HG02884 (cell line): ENCODE results near the gene MOGAT1.

ENCODE experiments used
- ATAC-seq: cut with Tn5 transposase; IDR thresholded peaks from one replicate; pipeline ENCODE4 v1.9.1; 2021; ENCODE audit warnings: mild to moderate bottlenecking, moderate library complexity; ENCODE audit not compliant: unreplicated experiment

Gene MOGAT1, protein sequence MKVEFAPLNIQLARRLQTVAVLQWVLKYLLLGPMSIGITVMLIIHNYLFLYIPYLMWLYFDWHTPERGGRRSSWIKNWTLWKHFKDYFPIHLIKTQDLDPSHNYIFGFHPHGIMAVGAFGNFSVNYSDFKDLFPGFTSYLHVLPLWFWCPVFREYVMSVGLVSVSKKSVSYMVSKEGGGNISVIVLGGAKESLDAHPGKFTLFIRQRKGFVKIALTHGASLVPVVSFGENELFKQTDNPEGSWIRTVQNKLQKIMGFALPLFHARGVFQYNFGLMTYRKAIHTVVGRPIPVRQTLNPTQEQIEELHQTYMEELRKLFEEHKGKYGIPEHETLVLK

DNA sequence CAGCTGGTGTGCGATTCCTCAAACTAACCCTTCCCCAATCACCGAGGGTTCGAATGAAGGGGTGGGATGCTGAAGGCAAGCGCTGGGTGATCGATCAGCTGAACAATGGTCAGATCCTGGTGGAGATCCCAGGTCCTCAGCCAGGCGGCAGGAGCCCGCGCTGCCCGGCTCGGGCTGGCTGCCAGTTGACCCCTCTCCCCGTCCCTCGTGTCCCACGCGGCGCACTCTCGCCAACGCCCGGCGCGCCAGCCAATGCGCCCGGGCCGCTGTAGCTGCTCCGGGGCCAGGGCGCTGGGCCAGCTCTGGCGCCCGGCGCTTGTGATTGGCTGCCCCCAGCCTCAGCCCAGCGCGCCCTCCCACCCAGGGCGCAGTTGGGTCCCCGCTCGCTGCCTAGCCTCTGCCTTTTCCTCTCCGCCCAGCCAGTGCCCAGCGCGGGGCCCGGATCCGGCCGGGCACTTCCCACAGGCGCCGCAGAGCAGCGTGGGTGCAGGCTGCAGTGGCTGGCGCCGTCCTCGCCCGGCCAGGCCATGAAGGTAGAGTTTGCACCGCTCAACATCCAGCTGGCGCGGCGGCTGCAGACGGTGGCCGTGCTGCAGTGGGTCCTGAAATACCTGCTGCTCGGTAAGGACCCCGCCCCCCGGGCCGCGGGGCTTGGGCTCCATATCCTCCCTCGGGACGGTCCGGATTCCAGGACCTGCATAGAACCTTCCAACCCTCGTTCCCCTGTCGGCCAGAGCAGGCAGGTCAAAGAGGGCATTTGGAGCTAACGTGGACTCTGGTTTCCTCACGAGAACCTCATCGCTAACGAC is at the start of gene MOGAT1:
MOGAT1 (plus strand) TSS at position 400 of the 809 bp plus-strand sequence; CDS start at position 528, 128 bp downstream.
- peak; percentile 49 for ATAC-seq

DNA sequence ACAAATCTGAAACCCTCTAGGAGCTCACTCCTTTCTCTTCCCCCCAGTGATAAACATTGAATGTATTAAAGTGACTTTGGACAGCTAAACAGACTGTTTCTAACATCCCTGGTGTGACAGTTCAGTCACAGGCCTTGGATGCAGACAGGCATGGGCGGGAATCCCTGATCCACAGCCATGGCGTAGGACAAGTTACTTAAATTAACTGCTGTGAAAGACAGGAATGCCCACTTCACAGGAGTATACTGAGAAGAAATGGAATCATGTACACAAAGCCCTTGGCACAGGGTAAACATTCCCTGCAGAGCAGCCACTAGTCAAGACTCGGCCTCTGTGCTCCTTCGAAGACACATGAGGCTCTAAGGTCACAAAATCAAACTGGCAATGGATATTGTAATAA is 49.6 kb upstream of the MOGAT1 start:
- ATAC-seq, result no peak

DNA sequence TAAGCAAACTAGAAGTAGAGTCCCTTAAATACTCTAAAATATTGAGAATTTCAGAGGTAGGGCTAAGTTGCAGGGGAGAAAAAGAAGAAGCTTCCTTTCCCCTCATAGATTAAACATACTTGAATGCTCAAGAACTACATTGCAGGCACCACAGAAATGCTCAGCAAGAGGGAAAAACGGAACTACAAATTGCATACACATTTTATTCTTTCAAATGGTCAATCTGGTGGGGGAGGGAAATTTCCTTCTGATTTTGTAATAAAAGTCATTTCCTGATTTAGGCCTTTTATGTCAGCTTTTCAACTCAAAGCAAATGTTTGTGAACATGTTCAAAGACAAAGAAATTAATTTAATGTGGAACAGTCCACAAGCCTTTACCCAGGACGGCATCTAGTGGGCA is 48.5 kb upstream of the MOGAT1 start:
- ATAC-seq, result no peak

DNA sequence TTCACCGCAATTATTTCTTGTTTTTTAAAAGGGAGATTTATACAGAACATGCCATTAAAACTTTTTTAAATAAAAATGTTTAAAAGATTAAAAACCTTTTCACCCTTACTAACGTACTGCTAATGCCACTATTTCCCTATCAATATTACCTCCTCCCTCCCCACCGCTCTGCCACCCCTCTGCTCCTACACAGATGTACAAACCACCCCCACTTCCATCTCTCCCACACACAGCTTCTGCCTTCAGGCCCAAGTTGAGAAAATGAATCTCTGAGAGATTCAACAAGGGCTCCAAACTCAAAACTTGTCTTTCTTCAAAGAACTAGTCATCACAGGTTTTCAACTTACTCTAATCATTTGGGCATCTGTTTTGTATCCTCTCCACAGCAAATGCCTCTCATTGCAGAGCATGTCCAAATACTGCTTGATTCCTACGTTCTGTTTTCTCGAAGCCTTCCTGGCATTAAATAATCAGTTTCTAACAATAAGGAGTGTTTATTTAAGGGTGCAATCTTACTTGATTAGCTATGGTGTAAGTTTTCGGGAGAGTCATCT is 47.6 kb upstream of the MOGAT1 start:
- ATAC-seq, result no peak

DNA sequence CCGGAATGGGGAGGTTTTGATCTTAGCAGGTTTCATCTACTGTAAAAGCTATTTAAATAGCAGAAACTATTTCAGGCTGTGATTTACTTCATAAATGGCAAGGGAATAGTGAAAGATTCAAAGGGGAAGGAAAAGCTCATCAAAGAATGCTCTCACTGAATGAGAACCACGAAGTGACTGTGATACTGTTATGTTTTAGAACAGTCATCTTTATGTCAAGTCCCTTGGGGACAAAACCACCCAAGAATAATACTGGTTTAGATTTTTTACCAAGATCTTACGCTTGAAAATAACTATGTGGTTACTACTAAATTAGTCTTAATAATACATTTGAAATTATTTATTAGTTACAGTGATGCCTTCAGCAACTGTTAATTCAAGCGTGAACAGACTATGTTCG is 43.7 kb upstream of the MOGAT1 start:
- ATAC-seq, result no peak

DNA sequence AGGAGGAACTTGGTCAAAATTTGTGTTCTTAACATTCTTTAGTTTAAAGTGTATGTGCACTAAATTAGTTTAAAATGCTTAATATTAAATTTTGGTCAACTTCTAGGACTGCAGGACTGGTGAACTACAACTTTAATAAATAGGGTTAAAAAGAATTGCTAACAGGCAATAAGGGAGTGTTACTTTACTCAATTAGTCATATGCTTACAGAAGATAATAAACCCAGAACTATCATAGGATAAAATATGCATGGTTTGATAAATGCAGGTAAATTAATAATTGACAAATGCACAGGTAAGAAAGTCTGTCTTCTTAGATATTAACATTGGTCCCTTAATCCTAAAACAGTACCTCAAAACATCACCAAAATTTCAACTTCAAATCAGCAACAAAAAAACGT is 36.2 kb upstream of the MOGAT1 start:
- no peak for ATAC-seq

DNA sequence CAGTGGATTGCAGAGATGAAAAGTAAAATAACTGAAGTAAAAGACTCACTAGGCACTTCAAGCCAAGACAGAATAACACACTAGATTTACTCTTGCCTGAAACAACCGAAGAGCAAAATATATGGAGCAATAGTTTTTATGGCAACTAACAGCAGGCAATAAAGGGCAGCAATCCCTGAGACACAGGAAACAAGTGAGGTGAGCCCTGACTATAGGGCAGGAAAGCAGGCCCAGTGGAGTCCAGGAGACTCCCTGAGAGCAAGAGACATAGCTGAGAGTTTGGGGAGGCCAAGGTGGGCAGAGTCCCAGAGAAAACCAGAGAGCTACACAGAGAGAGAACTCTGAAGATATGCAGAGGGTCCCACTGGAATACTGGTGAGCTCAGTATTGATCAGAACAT is 34.4 kb upstream of the MOGAT1 start:
- ATAC-seq, result no peak

DNA sequence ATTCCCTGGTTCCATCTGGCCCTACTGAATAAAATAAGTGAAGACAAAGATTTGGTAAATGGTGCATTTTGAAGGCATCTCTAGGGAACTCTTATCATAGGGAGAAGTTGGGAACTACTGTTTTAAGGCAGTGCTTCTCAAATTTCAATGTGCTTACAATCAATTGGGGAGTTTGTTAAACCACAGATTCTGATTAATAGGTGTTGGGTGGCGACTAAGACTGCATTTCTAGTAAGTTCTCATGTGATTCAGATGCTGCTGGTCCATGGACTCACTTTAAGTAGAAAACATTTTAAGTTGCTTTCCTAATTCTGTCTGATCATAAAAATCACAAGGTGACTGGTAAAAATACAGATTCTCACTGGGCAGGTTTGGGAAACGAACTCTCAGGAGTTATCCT is 30.1 kb upstream of the MOGAT1 start:
- ATAC-seq, result no peak

DNA sequence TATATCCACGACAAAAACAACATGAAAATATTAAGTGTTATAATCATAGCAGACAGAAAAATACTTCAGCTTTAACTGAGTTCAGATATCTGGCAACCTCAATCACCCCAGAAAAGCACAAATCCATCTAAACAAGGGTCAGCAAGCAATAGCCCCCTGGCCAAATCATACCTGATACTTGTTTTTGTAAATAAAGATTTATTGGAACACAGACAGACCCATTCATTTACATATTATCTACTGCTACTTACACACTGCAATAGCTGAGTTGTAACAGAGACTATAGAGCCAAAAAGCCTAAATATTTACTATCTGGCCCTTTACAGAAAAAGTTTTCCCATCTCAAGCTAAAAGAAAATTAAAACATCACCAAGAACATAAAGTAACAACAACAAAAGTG is 28.3 kb upstream of the MOGAT1 start:
- no peak for ATAC-seq

DNA sequence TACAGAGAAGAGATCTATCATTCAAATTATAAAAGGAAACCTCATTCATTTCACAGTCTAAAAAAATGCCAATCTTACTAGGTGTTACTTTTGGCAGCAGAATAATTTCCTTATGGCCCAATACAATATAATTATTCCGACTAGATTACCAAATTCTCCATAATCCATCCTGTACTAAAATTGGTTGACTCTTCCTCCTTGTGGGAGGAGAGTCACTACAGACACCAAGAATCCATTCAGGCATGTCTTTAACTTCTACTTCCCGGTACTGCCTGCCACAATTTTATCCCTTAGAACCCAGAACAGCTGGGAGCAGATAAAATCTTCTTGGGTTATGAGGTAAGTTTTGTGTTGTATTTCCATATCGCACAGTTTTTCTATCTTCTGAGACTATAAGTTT is 25.4 kb upstream of the MOGAT1 start:
- no peak for ATAC-seq

DNA sequence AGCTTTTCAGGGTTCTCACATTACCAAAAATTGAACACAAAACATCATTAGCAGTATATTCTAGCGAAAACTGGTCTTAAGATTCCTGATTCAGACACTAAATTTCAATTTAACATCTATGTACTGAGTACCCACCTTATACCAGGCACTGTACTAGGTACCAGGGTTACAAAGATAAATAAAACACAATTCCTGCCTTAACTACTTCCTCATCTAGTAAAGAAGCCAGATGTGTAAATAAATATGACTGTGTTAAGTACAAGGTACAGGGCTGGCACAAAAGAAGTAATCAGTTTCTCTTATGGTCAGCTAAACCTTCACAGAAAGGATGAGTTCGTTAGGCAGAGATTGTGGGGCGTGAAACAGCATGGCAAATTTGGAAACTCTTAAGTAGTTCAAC is 21.7 kb upstream of the MOGAT1 start:
- no peak for ATAC-seq

DNA sequence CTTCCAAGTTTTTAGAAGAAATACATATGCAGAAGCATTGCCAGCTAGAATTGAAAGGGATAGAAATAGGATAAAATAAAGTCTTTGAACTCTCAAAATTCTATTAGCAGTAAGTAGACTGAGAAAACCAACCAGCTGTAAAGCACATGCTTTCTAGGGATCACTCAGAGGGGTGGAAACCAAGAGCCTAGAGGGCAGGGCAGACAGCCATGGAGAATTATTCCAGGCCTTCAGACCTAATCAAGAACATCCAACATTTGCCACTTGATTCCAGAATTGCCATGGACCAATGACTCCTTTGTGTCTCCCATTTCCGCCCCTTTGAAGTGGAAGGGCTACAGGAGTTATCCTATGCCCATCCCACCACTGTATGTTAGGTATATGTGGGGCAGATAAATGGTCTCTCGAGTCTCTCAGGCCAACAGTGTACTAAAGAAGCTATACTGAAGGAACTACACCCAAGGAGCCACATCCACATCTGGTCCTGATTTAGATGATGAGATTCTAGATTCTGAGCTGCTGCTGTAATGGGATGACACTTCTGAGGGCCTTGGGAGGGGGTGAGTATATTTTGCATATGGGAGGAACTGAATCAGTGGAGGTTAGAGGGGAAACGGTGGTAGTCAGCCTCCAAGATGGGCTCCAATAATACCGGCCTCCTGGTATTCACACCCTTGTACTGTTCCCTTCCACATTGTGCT is 19.6 kb upstream of the MOGAT1 start:
- no peak for ATAC-seq

DNA sequence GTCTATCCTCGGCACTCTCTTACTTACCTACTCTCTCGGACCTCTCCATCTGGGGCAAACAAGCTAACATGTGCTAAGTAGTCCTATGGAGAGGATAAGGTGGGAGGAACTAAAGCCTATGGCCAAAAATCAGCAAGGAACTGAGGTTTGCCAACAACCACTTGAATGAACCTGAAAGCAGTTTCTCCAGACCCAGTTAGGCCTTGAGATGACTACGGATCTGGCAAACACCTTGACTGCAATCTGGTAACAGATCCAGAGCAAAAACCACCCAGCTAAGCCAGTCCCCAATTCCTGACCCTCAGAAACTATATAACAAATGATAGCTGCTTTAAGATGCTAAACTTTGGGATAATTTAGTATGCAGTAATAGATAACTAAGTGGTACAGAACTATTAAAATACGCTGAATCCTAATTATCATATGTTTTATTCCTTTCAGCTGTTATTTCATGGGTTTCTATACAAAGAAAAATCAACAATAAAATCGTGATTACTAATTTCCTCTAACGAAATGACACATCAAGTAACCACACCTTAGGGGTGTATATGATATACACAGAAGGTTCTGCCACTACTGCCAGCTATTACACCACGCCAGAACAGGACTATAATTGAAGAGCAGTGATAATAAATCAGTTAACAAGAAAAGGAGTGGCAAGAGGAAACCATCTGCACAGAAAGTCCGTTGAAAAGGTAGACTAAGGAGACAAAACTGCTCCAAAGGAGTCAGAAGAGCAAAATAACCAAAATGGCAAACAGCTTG is 18.8 kb upstream of the MOGAT1 start:
- no peak for ATAC-seq

DNA sequence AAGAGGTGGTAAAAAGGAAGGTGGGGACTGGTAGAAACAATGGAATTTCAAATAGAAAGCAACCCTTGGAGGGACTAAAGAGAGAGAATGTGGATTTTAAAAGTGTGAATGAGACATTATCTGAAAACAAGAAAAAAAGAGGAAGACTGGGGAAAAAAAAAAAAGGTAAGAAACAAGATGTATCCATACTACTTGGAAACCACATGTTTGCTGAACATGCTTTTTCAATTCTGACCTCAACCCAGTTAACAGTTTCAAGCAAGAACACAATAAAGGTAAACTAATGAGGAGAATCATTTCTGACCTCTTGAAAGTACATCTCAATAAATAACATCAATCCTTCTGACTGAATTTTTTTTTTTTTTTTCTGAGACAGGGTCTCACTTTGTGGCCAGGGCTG is 18.2 kb upstream of the MOGAT1 start:
- no peak for ATAC-seq

DNA sequence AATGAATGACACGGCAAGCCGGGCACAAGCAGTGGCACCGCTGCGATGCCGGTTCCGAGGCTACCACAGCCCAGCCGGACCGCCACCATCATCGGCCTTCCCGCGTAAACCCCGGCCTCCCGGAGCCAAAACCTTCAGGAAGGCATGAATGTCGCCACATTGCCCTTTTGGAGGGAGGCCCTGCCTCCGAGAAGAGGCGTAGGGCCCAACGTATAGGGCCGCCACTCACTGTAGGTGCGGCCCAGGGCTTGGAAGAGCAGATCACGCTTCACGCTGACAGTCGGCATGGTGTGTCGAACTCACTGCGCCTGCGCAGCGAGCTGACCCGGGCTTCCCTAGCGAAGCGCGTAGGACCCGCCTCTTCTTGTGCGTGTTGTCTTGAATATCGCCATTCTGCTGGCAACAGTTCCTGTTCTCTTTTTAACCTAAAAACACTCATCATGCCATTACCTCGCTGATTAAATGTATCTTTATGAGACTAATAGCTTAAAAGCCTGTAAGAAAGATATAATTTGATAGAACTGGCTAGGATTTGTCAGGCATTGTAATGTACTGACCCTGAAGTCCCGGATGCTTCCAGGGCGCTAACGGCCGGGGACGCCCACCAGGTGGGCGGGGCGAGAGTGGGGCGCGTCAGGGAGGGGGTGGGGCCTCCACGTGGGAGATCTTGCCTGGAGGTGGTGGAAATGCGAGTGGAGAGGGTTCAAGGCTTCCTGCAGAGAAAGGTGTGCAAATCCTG is 15.5 kb upstream of the MOGAT1 start, which contains the start of gene FARSB:
FARSB (minus strand) TSS at position 306 of the 739 bp plus-strand sequence; CDS start at position 287, 19 bp downstream.
- ATAC-seq, result peak; percentile 81

DNA sequence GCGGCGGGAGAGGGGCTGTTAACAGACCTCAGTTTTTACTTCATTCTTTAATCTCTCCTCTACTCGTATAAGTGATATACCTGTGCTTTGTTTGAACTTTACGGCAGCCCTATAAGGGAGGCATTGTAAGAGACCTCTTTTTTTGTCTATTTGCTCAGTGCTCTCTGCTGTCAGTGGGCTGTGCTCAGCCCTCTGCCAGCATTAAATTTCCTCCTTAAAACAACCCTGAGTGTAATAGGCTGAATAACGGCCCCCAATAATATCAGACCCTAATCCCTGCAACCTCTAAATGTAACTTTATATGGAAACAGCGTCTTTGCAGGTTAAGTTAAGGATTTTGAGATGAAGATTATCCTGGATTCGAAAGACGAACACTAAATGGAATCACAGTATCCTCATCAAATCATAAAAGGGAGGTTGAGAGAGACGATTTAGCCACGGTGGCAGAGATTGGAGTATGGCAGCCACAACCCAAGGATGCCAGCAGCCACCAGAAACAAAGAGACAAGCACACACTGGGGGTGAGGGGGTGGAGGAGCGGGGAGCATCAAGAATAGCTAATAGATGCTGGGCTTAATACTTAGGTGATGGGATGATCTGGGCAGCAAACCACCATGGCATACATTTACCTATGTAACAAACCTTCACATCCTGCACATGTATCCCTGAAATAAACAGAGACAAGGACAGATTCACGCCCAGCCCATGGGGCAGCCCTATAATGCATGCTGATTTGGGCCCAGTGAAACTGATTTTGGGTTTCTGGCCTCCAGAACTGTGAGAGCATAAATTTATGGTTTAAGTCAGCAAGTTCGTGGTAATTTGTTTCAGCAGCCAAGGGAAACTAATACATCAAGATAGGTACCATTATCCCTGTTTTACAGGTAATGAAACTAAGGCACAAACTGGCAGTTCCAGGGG is 14.7 kb upstream of the MOGAT1 start:
- ATAC-seq, result peak; percentile 15

DNA sequence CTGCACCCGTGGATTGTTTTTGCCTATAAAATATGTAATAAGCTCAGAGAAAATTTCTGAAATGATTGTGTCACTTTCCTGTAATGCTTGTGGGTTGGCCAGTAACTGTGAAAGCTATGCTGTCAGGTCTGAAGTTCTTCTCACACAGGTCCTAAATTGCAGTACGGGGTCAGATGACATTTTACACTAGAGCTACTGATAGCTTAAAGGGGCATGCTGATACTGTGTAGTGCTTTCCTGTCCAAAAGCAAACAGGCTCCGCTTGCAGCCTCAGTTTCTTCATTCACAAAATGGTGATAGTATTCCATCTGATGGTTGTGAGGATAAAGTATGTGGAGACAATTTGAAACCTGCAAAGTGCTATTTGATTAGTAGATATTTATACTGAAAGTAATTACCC is 8.0 kb upstream of the MOGAT1 start:
- ATAC-seq, result no peak

DNA sequence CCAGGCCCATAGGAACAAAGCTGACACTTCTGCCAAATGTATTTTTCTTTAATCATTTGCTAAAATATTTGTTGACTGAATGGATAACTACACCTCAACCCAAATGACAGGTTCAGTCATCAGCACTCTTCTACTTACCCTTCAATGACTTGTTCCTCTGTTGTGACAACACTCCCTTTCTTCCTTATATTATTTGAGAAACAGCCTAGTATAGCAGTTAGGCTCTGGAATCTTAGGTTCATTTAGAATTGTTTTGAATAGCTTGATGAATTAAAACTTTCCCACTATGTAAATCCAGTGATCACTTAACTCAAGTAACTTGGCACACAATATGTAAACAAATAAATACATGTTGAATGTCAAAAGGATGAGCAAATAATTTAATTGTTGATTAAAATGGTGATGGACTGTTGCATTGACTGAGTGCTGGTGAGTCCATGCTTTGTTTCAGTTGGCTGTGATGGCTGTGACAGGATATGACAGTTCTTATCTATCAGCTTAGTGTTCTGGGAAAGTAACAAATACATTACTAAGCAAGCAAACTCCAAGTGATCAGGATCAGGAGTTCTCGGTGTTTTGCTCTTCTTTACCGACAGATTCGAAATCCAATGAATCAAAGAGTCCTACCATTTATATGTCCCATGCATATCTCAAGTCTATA is 2.8 kb upstream of the MOGAT1 start:
- no peak for ATAC-seq
